HG02981 (cell line): Measurements from ENCODE around the gene LRCH1.

ENCODE experiments used
- ATAC-seq: cut with Tn5 transposase; IDR thresholded peaks from one replicate; pipeline ENCODE4 v1.9.1; 2021; ENCODE audit warnings: mild to moderate bottlenecking, moderate library complexity; ENCODE audit not compliant: unreplicated experiment

LRCH1 gene

GRCh38 chr13:46587807-46588418, 34.9 kb downstream of the LRCH1 start:
- peak; percentile 62 for ATAC-seq

GRCh38 chr13:46592385-46592784, 39.4 kb downstream of the LRCH1 start:
- no peak for ATAC-seq

- peak; percentile 51 for ATAC-seq
These were observed 40.4 kb downstream of the LRCH1 start for GRCh38 chr13:46593398-46593797.

GRCh38 chr13:46594374-46595078, 41.6 kb downstream of the LRCH1 start:
- no peak for ATAC-seq

GRCh38 chr13:46595136-46595884, 42.3 kb downstream of the LRCH1 start:
- ATAC-seq, result peak; percentile 42

- no peak for ATAC-seq
These were observed 42.9 kb downstream of the LRCH1 start for GRCh38 chr13:46595885-46596275.

GRCh38 chr13:46596466-46596865, 43.5 kb downstream of the LRCH1 start:
- no peak for ATAC-seq

- ATAC-seq, result peak; percentile 36
These were observed 45.3 kb downstream of the LRCH1 start for GRCh38 chr13:46598140-46598819.

- peak; percentile 53 for ATAC-seq
These were observed 45.8 kb downstream of the LRCH1 start for GRCh38 chr13:46598820-46599180.

- ATAC-seq, result no peak
These were observed 48.0 kb downstream of the LRCH1 start for GRCh38 chr13:46600943-46601311.

- no peak for ATAC-seq
These were observed 49.6 kb downstream of the LRCH1 start for GRCh38 chr13:46602531-46602930.

GRCh38 chr13:46603165-46603603, 50.2 kb downstream of the LRCH1 start:
- ATAC-seq, result no peak

GRCh38 chr13:46604226-46604990, 51.4 kb downstream of the LRCH1 start:
- no peak for ATAC-seq

- ATAC-seq, result no peak
These were observed 52.3 kb downstream of the LRCH1 start for GRCh38 chr13:46605076-46605824.

GRCh38 chr13:46605825-46606554, 53.0 kb downstream of the LRCH1 start:
- peak; percentile 44 for ATAC-seq

- no peak for ATAC-seq
These were observed 54.0 kb downstream of the LRCH1 start for GRCh38 chr13:46606970-46607369.

- peak; percentile 51 for ATAC-seq
These were observed 55.0 kb downstream of the LRCH1 start for GRCh38 chr13:46607768-46608564.

GRCh38 chr13:46609052-46609451, 56.1 kb downstream of the LRCH1 start:
- ATAC-seq, result no peak

- ATAC-seq, result no peak
These were observed 56.8 kb downstream of the LRCH1 start for GRCh38 chr13:46609726-46610125.
